Measurements from ENCODE around the gene ZNF587. TPM values are rescaled to one million over a fixed set of nuclear protein-coding genes. Genes with fewer than 3 reads are reported as not detected.

ZNF587 gene
- total and polyA plus RNA-seq, 2 of the 13 experiments (the other 11 are each of a cell fraction or from before 2014, with no cell fraction given) = 8.7 to 17.5 TPM

DNA sequence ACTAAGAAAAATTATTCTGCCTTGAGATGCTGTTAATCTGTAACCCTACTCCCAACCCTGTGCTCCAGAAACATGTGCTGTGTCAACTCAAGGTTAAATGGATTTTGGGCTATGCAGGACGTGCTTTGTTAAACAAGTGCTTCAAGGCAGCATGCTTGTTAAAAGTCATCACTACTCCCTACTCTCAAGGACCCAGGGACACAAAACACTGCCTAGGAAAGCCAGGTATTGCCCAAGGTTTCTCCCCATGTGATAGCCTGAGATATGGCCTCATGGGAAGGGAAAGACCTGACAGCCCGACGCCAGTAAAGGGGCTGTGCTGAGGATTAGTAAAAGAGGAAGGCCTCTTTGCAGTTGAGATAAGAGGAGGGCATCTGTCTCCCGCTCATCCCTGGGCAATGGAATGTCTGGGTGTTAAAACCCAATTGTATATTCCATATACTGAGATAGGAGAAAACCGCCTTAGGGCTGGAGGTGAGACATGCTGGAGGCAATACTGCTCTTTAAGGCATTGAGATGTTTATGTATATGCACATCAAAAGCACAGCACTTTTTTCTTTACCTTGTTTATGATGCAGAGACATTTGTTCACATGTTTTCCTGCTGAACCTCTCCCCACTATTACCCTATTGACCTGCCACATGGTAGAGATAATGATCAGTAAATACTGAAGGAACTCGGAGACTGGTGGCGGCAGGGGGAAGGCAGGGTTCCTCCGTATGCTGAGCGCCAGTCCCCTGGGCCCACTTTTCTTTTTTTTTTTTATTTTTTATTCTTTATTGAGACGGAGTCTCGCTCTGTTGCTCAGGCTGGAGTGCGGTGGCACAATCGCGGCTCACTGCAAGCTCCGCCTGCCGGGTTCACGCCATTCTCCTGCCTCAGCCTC is 39.0 kb upstream of the ZNF587 start (continued):
- TF ChIP-seq, protein P1, sequence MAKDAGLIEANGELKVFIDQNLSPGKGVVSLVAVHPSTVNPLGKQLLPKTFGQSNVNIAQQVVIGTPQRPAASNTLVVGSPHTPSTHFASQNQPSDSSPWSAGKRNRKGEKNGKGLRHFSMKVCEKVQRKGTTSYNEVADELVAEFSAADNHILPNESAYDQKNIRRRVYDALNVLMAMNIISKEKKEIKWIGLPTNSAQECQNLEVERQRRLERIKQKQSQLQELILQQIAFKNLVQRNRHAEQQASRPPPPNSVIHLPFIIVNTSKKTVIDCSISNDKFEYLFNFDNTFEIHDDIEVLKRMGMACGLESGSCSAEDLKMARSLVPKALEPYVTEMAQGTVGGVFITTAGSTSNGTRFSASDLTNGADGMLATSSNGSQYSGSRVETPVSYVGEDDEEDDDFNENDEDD (CRISPR knock-in tag; IDR thresholded peaks at IDR 0.05; ENCODE audit: borderline replicate concordance) = 0 out of 2 replicates have a peak, but pooled peaks have one; percentile 13
- peak; percentile 74; the same call in 1 of the 2 replicates for TF ChIP-seq FOXK1 (CRISPR knock-in tag; IDR thresholded peaks at IDR 0.05; ENCODE audit: borderline replicate concordance, low read depth)
- peak; percentile 31; the same call in 1 of the 2 replicates for TF ChIP-seq ZNF800 (CRISPR knock-in tag; IDR thresholded peaks at IDR 0.05)
- TF ChIP-seq SAP130 (CRISPR knock-in tag; IDR thresholded peaks at IDR 0.05; ENCODE audit: low read depth) = peak; percentile 67
- peak; percentile 39; the same call in 1 of the 3 replicates for TF ChIP-seq MXI1 (IDR thresholded peaks at IDR 0.05; ENCODE audit: borderline replicate concordance, low read depth, low read length)
- TF ChIP-seq, protein P2, sequence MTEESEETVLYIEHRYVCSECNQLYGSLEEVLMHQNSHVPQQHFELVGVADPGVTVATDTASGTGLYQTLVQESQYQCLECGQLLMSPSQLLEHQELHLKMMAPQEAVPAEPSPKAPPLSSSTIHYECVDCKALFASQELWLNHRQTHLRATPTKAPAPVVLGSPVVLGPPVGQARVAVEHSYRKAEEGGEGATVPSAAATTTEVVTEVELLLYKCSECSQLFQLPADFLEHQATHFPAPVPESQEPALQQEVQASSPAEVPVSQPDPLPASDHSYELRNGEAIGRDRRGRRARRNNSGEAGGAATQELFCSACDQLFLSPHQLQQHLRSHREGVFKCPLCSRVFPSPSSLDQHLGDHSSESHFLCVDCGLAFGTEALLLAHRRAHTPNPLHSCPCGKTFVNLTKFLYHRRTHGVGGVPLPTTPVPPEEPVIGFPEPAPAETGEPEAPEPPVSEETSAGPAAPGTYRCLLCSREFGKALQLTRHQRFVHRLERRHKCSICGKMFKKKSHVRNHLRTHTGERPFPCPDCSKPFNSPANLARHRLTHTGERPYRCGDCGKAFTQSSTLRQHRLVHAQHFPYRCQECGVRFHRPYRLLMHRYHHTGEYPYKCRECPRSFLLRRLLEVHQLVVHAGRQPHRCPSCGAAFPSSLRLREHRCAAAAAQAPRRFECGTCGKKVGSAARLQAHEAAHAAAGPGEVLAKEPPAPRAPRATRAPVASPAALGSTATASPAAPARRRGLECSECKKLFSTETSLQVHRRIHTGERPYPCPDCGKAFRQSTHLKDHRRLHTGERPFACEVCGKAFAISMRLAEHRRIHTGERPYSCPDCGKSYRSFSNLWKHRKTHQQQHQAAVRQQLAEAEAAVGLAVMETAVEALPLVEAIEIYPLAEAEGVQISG (CRISPR knock-in tag; IDR thresholded peaks at IDR 0.05) = peak; percentile 47
- TF ChIP-seq SSRP1 (CRISPR knock-in tag; IDR thresholded peaks at IDR 0.05) = peak; percentile 18; the same call in 1 of the 2 replicates
- TF ChIP-seq MEIS1 (CRISPR knock-in tag; IDR thresholded peaks at IDR 0.05; ENCODE audit: borderline replicate concordance) = peak; percentile 45; the same call in 1 of the 2 replicates
- peak; percentile 68; the same call in 1 of the 2 replicates for TF ChIP-seq FOXK2 (IDR thresholded peaks at IDR 0.05)
- TF ChIP-seq, protein P3, sequence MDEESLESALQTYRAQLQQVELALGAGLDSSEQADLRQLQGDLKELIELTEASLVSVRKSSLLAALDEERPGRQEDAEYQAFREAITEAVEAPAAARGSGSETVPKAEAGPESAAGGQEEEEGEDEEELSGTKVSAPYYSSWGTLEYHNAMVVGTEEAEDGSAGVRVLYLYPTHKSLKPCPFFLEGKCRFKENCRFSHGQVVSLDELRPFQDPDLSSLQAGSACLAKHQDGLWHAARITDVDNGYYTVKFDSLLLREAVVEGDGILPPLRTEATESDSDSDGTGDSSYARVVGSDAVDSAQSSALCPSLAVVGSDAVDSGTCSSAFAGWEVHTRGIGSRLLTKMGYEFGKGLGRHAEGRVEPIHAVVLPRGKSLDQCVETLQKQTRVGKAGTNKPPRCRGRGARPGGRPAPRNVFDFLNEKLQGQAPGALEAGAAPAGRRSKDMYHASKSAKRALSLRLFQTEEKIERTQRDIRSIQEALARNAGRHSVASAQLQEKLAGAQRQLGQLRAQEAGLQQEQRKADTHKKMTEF (CRISPR knock-in tag; IDR thresholded peaks at IDR 0.05) = peak; percentile 42; the same call in 1 of the 2 replicates
- TF ChIP-seq ZBTB38 (CRISPR knock-in tag; IDR thresholded peaks at IDR 0.05) = 0 out of 2 replicates have a peak, but pooled peaks have one; percentile 31
- 0 out of 2 replicates have a peak, but pooled peaks have one; percentile 16 for TF ChIP-seq KDM3A (CRISPR knock-in tag; IDR thresholded peaks at IDR 0.05; ENCODE audit: low read depth)
- TF ChIP-seq ZNF430 (CRISPR knock-in tag; IDR thresholded peaks at IDR 0.05) = peak; percentile 72; the same call in 1 of the 2 replicates
- peak; percentile 77 for TF ChIP-seq FOXA3 (CRISPR knock-in tag; IDR thresholded peaks at IDR 0.05)
- TF ChIP-seq ZNF644 (CRISPR knock-in tag; IDR thresholded peaks at IDR 0.05; ENCODE audit: low read depth) = 0 out of 2 replicates have a peak, but pooled peaks have one; percentile 38
- TF ChIP-seq, protein P4, sequence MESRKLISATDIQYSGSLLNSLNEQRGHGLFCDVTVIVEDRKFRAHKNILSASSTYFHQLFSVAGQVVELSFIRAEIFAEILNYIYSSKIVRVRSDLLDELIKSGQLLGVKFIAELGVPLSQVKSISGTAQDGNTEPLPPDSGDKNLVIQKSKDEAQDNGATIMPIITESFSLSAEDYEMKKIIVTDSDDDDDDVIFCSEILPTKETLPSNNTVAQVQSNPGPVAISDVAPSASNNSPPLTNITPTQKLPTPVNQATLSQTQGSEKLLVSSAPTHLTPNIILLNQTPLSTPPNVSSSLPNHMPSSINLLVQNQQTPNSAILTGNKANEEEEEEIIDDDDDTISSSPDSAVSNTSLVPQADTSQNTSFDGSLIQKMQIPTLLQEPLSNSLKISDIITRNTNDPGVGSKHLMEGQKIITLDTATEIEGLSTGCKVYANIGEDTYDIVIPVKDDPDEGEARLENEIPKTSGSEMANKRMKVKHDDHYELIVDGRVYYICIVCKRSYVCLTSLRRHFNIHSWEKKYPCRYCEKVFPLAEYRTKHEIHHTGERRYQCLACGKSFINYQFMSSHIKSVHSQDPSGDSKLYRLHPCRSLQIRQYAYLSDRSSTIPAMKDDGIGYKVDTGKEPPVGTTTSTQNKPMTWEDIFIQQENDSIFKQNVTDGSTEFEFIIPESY (CRISPR knock-in tag; IDR thresholded peaks at IDR 0.05) = peak; percentile 79
